ENCODE measurements around the gene TDRKH.

The TDRKH gene

GRCh38 chr1:151823175-151823574 is 32.9 kb upstream of the TDRKH start:
- no peak for DNase-seq

GRCh38 chr1:151822404-151822803 is 32.1 kb upstream of the TDRKH start:
- no peak for DNase-seq

GRCh38 chr1:151820940-151821339 is 30.6 kb upstream of the TDRKH start:
- DNase-seq = no peak

GRCh38 chr1:151819976-151820623 is 29.8 kb upstream of the TDRKH start:
- DNase-seq = no peak

- DNase-seq = no peak
These were observed 29.0 kb upstream of the TDRKH start for GRCh38 chr1:151819227-151819835.

GRCh38 chr1:151817353-151817730 is 27.0 kb upstream of the TDRKH start:
- no peak for DNase-seq

GRCh38 chr1:151816548-151817352 is 26.4 kb upstream of the TDRKH start:
- no peak for DNase-seq

- DNase-seq = no peak
These were observed 25.5 kb upstream of the TDRKH start for GRCh38 chr1:151815716-151816327.

- DNase-seq = no peak
These were observed 24.8 kb upstream of the TDRKH start for GRCh38 chr1:151814971-151815545.

- no peak for DNase-seq
These were observed 24.1 kb upstream of the TDRKH start for GRCh38 chr1:151814426-151814825.

- no peak for DNase-seq
These were observed 23.1 kb upstream of the TDRKH start for GRCh38 chr1:151813271-151813977.

GRCh38 chr1:151811181-151811580 is 20.9 kb upstream of the TDRKH start:
- no peak for DNase-seq

- DNase-seq = no peak
These were observed 19.8 kb upstream of the TDRKH start for GRCh38 chr1:151809985-151810556.

GRCh38 chr1:151809290-151809984 is 19.1 kb upstream of the TDRKH start:
- DNase-seq = no peak

- no peak for DNase-seq
These were observed 17.5 kb upstream of the TDRKH start for GRCh38 chr1:151807766-151808165.

GRCh38 chr1:151807131-151807530 is 16.8 kb upstream of the TDRKH start:
- DNase-seq = no peak

GRCh38 chr1:151806170-151806569 is 15.9 kb upstream of the TDRKH start:
- DNase-seq = no peak

GRCh38 chr1:151805066-151805820 is 14.9 kb upstream of the TDRKH start, which contains the start of gene LINGO4:
Gene LINGO4 (minus strand): TSS chr1:151805419. CDS start chr1:151802704, 2,715 bp downstream.
- no peak for DNase-seq

GRCh38 chr1:151803915-151804314 is 13.6 kb upstream of the TDRKH start:
- no peak for DNase-seq

- no peak for DNase-seq
These were observed 12.9 kb upstream of the TDRKH start for GRCh38 chr1:151803164-151803563.

Data from right kidney (tissue), 1 donor.